CD4-positive, alpha-beta T cell treated with Interferon gamma for 1 hour (primary cell): ENCODE results near the gene HOMER1.
A peak's percentile ranks its signal among the peaks of the same experiment; 100 is the strongest.

Experiments
- DNase-seq: peaks from one replicate; pipeline ENCODE4 v3.0.0-alpha.2; 2020

Gene HOMER1, protein sequence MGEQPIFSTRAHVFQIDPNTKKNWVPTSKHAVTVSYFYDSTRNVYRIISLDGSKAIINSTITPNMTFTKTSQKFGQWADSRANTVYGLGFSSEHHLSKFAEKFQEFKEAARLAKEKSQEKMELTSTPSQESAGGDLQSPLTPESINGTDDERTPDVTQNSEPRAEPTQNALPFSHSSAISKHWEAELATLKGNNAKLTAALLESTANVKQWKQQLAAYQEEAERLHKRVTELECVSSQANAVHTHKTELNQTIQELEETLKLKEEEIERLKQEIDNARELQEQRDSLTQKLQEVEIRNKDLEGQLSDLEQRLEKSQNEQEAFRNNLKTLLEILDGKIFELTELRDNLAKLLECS

DNA sequence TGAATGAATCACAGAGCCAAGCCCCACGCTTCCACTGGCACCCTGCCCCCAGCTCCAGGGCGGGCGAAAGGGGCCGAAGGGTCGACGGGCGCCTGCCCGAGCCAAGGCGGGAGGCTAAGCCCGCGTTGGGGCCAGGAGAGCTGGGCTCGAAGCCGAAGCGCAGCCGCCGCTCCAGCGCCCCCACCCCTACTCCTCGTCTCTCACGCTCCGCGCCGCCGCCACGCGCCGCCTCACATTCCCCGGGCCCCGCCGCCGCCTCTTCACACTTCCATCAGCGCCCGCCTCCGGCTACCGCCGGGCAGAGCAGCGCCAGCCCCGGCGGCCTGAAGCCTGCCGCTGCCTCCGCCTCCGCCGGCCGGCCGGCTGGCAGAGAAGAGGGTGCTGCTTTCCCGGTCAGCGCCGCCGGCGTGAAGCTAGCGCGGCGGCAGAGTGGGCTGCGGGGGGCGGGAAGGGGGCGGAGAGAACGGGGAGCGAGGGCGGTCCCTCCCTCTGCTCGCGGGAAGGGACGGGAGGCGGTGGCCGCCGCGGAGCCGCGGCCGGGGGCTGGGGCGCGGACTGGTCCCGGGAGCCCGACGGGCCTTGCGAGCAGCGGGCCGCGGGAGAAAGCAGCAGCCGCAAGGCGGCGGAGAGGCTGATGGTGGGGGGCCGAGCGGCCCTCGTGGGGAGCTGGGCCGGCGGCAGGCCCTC, at the start of gene HOMER1:
Gene HOMER1, minus strand, starts transcription at position 431 of the 687 bp plus-strand sequence. CDS start 1,360 bp downstream, outside the sequence.
- peak; percentile 68 for DNase-seq

DNA sequence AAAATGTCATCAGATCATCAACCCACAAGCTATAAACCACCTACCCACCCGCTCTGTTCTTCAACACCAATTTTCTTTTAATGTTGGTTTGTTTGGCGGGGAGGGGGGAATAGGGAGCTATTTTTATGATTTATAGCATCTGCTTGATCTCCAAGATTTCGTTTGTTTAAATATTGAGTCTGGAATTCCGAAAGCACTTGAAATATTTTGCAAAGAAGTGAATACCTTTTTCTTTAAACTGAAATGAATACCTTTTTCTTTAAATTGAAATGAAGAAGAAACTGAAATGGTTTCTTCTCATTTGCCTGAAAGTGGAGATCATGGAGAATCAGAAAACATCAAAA, 49.3 kb upstream of the HOMER1 start:
- DNase-seq = no peak

DNA sequence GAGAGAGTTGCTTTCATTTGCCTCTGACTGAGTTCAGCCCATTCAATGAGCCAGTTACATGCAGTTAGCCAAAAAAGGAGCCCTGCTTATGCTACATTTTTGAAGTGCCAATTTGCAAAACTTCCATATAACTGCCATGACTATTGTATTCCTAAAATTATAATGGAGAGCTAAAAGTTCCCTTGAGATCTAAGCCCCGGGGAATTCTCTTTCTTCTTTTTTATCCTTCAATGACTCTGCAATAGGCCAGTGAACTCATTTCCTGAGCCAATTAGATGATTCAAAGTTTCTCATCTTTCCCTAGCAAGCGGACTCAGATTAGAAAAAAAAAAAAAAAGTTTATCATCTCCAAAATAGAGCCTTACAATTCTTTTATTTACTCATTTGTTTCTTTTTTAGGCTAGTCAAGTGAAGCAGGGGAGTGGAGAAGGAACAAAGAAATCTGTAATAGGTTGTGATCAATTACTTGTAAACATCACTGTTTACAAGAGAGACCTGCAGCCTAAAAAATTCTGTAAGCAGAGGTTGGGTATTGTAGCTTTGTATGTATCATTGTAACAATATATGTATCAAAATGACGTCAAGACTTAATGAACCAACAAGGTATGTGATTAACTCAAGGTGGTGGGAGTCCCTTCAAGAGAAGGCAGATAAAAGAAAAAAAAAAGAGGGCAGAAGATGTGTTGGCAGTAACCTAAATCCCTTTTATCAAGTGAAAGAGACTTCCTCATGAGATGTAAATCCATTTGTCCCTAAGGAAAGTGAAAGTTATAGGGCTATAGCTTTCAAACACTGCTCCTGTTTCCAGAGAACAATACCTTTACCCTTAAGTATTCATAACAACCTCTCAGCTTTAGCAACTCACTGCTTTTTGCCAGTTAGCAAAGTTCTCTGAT, 48.7 kb upstream of the HOMER1 start:
- no peak for DNase-seq

DNA sequence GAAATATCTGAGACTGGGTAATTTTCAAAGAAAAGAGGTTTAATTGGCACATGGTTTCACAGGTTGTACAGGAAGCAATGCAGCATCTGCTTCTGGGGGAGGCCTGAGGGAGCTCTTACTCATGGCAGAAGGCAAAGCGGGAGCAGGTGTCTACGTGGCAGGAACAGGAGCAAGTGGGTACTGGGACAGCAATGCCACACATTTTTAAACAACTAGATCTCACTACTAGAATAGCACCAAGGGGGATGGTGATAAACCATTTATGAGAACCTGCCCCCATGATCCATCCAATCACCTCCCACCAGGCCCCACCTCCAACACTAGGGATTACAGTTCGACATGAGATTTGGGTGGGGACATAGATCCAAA, 47.6 kb upstream of the HOMER1 start:
- DNase-seq = no peak

DNA sequence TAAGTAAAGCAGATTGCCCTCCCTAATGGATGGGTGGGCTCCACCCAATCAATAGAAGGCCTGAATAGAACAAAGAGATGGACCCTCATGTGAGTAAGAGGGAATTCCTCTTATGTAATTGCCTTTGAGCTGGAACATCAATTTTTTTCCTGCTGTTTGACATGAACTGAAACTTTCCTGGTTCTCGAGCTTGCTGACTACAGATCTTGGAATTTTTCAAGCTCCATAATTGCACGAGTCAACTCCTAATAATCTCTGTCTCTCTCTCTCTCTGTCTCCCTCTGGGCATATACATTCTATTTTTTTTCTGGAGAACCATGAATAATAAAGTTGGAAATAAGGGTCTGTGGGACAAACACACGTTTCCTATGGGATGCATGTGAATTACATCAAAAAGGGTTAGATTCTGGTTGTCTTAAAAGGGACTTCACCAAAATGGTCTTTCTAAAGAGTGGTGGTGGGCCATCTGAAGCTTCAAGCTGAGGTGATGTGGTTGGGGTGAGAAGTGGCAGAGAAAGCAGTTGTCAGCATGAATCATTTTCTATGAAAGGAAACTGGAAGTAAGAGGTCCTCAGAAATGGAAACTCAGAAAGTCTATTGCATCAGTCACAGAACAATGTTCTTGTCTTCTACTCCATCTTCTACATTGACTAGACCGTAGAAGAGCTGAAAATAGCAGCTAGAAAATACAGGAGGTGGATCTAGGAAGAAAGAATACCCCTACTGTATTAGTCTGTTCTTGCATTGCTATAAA, 47.0 kb upstream of the HOMER1 start:
- DNase-seq = no peak

DNA sequence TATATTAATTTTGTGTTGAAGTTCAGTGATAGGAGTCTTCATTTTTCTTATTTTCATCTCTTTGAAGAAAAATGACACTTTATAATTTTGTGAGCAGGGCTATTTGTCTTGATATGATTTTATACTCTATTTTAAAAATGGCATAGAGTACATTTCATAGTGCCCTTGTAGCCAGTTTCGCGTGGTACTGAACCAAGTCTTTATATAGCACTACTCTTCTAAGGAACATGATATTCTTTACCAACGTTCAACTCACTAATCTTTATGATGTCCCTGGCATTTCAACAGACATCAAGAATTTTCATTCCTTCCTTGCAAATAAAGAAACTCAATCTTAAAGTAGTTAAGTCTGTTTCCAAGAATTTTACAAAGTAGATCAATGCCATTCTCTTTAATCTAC, 41.5 kb upstream of the HOMER1 start:
- no peak for DNase-seq

DNA sequence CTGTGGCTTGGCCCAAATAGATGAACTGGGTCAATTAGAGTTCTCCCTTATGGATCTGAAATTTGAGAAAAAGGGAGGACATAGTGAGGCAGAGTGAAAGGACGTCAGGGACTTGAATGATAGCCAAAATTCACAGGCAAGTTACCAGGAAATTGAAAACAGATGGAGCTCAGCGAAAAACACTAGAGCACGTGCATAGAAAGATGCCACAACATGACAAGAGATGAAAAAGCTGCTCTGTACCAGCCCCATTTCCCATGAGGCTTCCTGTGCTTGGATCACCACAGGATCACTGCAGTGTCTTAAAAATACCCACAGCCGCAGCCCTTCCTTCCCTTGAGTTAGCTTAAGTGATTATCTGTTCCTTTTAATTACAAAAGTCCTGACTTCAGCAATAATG, 39.0 kb upstream of the HOMER1 start:
- DNase-seq = no peak

DNA sequence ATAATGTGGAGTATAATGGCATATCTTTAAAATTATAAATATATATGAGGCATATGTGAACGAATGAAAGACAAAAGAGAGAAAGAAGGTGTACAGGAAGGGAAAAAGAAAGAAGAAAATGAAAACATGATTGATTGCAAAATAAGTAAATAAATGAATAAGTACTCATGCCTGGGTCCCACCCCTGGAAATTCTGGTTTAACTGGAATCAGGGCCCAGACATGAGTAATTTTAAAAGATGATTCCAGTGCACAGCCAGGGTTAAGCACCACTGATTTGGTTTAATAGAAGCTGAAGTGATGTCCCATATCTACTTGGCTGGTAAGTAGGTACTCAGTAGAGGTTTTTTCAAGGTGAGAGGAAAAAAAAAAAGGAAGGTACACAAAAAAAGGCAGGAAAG, 34.0 kb upstream of the HOMER1 start:
- no peak for DNase-seq

DNA sequence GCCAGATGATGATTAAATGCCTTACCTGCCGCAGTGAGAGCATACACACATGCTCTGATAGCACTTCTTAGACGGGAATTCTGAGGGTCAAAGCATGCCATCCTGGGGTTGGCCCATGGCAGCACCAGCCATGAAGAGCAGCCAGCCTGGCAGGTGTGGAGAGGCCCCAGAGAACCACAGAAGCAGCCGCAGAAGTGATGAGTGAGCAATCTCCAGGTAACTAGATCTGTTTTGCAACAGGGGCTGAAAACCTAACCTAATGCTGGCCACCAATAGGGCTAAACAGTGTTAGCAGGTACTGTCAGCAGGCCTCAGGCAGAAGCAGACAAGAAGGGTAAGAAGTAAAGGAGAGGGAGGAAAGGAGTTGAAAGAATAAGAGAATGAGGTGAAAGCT, 33.5 kb upstream of the HOMER1 start:
- no peak for DNase-seq

DNA sequence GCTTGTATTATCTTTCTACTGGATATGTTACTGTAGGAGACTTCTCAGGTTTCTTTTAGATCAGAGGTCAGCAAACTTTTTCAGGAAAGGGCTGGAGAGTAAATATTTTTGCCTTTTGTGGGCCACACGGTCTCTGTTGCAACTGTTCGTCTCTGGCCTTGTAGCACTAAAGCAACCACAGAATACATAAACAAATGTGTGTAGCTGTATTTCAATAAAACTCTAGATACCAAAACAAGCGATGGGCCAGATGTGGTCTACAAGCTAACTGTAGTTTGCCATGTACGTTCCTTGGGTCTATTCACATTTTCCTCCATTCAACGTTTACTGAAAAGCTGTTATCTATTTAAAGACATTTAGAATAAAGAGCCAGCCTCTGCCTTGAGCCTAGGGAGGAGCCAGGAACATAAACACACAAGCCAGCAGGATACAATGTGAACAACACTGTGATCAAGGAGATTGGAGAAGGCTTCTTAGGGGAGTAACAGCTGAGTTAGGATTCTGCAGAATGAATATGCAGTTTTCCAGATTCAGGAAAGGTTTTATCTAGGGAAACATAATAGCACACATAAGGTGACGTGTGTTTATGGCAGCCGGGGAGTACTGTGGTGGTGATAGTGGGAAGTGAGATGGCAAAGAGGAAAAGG, 33.0 kb upstream of the HOMER1 start:
- no peak for DNase-seq

DNA sequence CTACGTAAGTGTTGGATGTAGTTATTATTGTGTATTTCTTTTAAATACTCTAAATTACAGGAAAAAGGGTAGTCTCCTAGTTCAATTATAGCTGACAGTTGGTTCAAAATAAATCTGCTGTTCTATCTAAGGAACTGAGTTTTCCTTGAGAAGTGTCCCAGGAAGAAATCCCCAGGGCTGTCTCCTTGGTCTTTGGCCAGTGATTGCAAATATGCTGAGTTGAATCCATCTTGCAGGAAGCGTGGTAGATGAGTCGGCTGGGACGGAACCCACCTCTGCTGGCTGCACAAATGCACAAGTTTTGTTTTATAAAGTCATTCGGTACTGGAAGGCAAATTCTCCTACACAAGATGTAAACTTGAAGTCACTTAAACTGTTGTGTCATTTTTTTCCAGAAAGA, 30.2 kb upstream of the HOMER1 start:
- no peak for DNase-seq

DNA sequence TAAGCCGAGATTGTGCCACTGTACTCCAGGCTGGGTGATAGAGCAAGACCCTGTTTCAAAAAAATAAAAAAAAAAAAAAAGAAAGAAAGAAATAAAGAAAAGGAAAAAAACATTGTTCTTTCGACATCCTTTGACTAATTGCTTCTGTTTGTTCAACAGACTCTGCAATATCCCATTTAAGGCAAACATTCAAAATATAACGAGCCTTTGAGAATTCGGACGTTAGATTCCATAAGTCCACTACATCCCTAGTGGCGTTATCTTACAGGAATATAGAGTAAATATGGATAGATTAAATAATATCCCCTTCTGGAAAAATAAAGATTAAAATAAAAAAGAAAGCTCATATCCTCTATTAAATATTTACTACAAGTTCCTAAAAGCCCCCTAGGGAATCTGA, 27.0 kb upstream of the HOMER1 start:
- DNase-seq = no peak

DNA sequence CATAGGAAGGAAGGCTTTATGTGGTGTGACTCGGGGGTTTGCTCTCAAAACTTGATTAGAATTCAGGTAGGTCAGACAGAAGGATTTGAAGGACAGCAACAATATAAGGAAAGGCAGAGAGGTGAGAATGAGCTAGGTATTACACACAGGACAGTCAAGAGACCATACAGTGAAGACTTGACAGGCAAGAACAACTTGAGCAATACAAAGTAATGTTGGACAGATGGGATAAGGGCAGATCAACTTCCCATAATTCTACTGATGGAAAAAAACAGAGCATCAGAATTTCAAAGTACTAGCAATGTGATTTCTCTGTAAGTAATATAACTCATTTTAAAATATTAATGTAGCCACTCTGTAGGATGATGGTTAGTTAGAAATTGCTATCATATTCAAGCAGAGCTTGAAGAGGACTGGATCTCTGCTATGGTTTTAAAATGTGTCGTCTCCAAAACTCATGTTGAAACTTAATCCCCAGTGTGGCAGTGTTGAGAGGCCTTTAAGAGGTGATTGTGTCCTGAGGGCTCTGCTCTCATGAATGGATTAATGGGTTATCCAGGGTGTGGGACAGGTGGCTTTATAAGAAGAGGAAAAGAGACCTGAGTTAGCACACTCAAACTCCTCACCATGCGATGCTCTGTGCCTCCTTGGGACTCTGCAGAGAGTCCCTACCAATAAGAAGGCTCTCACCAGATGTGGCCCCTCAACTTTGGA, 22.4 kb upstream of the HOMER1 start:
- DNase-seq = no peak

DNA sequence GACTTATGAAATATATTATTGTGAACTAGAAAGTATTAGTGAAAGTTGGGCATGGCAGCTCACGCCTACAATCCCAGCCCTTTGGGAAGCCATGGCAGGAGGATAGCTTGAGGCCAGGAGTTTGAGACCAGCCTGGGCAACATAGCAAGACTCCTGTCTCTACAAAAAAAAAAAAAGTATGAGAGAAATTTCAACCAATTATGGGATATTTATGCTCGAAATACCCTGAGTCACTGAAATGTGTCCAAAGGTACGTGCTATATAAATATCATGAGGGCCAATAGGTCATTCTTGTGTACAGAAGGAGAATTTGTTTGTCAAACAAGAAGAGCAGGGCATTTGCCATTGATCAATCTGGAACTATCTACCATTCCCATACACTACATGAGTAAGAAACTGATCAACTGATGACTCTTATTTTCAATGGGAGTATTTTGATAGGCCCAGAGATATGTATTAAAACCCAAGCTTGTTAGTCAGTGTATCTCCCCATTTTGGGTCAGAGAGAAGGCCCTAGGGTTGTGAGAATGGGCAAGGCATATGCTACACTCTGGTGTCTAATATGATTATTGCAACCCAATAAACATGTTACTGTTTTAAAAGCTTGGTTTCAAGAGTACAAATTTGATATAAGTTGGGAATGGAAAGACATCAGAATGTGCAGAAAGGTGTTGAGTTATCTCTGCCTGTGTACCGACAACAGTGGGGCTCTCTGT, 21.7 kb upstream of the HOMER1 start:
- no peak for DNase-seq

DNA sequence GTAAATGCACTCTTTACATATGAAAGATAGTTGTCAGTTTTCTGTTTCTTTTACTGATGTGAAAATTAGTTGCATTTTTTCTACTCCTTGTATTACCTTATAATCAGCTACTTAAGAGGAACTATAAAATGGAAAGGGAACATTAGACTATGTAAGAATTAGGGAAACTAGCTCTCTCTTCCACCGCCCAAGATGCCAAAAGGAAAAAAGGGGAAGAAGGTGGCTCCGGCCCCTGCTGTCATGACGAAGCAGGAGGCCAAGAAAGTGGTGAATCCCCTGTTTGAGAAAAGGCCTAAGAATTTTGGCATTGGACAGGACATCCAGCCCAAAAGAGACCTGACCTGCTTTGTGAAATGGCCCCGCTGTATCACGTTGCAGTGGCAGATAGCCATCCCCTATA, 15.2 kb upstream of the HOMER1 start:
- no peak for DNase-seq

DNA sequence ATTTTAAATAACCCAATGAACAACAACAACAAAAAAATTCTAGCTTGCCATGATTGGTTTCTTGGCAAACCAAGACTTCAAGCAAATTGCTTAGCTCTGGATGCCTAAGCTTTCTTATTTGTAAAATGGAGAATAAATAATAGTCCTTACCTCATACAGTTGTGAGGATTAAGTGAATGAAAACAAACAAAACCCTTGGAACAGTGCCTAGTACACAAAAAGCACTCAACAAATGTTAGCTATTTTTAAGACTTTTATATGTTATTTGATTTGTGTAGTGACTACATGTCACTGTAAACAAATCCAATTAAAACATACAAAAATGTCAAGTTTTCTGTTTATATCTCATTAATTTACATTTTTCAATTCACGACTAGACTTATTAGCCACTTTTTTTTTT, 13.5 kb upstream of the HOMER1 start:
- DNase-seq = no peak

DNA sequence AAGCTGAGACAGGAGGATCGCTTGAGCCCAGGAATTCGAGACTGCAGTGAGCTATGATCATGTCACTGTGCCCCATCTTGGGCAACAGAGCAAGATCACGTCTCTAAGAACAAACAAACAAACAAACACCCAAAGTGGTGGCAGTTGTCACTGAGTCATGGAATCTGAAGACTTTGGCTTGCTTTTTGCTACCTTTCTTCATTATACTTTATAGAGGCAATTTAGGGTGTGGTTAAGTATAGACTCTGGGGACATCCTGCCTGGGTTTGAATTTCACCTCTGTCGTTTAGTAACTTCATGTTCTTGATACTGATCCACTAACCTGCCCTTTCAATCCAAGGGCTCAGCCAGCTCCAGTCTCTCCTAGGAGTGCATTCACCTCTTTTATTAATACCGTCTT, 13.0 kb upstream of the HOMER1 start:
- DNase-seq = no peak

DNA sequence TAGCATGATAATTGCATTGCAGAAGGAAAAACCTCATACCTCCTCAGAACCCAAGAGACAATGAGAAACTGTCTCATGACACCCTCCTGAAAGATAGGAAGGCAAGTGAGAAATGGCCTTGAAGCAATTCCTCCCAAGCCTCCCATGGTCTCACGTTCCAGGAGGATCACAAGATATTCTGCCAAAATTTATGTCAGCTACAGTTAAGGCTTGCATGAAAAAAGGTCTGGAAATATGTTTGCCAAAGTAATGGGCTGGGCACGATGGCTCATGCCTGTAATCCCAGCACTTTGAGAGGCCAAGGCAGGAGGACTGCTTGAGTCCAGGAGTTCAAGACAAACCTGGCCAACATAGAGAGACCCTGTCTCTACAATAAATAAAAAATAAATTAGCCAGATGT, 12.6 kb upstream of the HOMER1 start:
- no peak for DNase-seq

DNA sequence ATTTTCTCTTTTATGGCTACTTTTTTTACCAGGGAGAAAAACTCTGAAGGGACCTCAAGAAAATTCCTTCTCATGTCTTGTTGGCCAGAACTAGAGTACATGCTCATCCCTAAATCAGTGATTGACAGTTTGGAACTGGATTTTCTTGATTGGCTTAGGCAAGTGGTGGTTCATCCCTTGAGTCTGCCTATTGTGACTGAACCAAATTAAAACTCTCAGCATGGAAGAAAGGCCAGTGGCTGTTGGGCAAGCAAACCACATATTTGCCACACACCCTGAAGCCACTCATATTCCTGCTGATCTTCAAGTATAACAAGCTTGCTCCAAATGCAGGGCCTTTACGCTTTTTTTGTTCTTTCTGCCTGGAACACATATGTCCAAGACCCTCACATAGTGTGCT, 7.2 kb upstream of the HOMER1 start:
- no peak for DNase-seq

DNA sequence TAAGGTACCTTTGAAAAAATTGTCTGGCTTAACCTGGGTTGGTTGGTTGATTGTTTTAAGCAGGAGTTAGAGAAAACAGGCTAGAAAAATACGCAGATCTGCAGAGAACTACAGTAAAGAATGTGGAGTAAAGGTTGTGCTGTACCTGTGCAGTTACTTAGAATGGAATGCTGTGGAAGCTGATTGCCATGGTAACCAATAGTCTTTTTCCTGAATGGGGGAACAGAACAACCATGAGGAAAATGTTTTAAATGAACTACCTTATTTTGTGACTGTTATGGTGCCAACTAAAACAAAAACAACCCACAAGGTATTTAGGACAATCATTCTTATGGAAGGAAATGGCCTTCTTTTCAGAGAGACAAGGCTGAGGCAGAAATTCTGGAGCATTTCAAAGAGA, 4.8 kb upstream of the HOMER1 start:
- no peak for DNase-seq

DNA sequence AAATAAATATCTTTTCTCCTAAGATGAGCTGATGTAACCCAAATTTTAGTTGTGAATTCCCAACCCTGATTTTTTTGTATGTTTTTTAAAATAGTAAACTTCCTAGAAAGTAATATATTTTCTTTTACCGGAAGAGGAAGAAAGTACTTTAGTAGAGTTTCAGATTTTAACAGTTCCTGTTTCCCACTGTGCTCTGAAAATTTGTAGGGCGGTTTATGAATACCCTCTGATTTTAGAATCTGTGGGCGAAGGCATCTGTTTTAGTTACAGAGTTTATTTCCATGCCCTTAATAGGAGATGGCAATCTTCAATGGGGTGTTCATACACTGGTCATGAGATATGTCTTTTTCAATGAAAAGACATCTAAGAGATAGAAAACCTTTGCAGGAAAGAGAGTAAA, 3.7 kb upstream of the HOMER1 start:
- DNase-seq = no peak
